ENCODE measurements around the gene DIP2A. TPM values are rescaled to one million over a fixed set of nuclear protein-coding genes. Genes with fewer than 3 reads are reported as not detected.

Gene DIP2A
- polyA plus RNA-seq, 3 donors = 4.6 to 55.4 (median 6.1) TPM

GRCh38 chr21:46489162-46489663, 30.5 kb downstream of the DIP2A start:
- peaks cover 17 to 77% of the 10 kb centered on the region in 2 donors for H3K36me3 ChIP-seq (replicated peaks in 1 of 2; ENCODE audit: control insufficient read depth in 1 of 2, insufficient read depth in 2 of 2, low read length in 2 of 2)
- peaks cover 2% of the 10 kb centered on the region for H3K4me1 Mint-ChIP-seq

GRCh38 chr21:46489800-46490199, 31.1 kb downstream of the DIP2A start:
- no peaks in the 10 kb centered on the region for H3K79me2 ChIP-seq (ENCODE audit: insufficient read depth, low read length)
- H4K20me1 ChIP-seq (ENCODE audit: insufficient read depth, low read length) = no peaks in the 10 kb centered on the region

More at GRCh38 chr21:46489162-46489663, 30.5 kb downstream of the DIP2A start:
- 88% methylated on average over 2 of the region's 6 CpGs for WGBS (ENCODE audit: insufficient coverage)
- Histone ChIP-seq H3K4me3 (replicated peaks in 1 of 3; ENCODE audit: low read depth in 2 of 3, low read length in 3 of 3) (no peak overlapping the region), H3K9ac (ENCODE audit: insufficient read depth, low read length, poor library complexity, severe bottlenecking) (no peak overlapping the region), H3K4me1 (ENCODE audit: control insufficient read depth in 1 of 2, insufficient read depth in 2 of 2, low read length in 2 of 2) (no peaks in the 10 kb centered on the region), H3K27ac (ENCODE audit: low read depth in 1 of 2, low read length in 2 of 2) (no peak overlapping the region), H3K4me2 (replicated peaks; ENCODE audit: extremely low read depth, low read length, poor library complexity, severe bottlenecking) (no peak overlapping the region), H3K9me3 (replicated peaks in 1 of 2; ENCODE audit: control insufficient read depth in 1 of 2, insufficient read depth in 1 of 2, low read length in 2 of 2) (no peaks in the 10 kb centered on the region), H4K20me1 (ENCODE audit: insufficient read depth, low read length) (no peaks in the 10 kb centered on the region), H3K79me2 (ENCODE audit: insufficient read depth, low read length) (no peaks in the 10 kb centered on the region), H3K27me3 (ENCODE audit: control insufficient read depth in 2 of 2, insufficient read depth in 2 of 2, low read length in 2 of 2) (no peaks in the 10 kb centered on the region), H2AFZ (ENCODE audit: insufficient read depth, low read depth, low read length, poor library complexity, severe bottlenecking) (no peak overlapping the region)
- Mint-ChIP-seq H3K27ac (peak overlapping the region in 3 of 7 donors; percentile 19 to 61 (median 58)), H3K27me3 (ENCODE audit: low read depth in 3 of 3) (no peaks in the 10 kb centered on the region), H3K36me3 (peaks cover 59 to 60% of the 10 kb centered on the region in 2 donors), H3K9me3 (peaks cover 0 to 6% (median 0%) of the 10 kb centered on the region in 7 donors), H3K4me3 (no peak overlapping the region)
- intact Hi-C loops (cut with micrococcal nuclease) = no loop called here
- no peak for TF ChIP-seq CTCF (IDR thresholded peaks at IDR 0.05)
- no peak for DNase-seq

More at GRCh38 chr21:46489800-46490199, 31.1 kb downstream of the DIP2A start:
- Histone ChIP-seq H3K27me3 (ENCODE audit: control insufficient read depth in 2 of 2, insufficient read depth in 2 of 2, low read length in 2 of 2) (no peaks in the 10 kb centered on the region), H3K4me1 (ENCODE audit: control insufficient read depth in 1 of 2, insufficient read depth in 2 of 2, low read length in 2 of 2) (no peaks in the 10 kb centered on the region), H3K27ac (ENCODE audit: low read depth in 1 of 2, low read length in 2 of 2) (no peak overlapping the region), H3K9ac (ENCODE audit: insufficient read depth, low read length, poor library complexity, severe bottlenecking) (no peak overlapping the region), H3K36me3 (replicated peaks in 1 of 2; ENCODE audit: control insufficient read depth in 1 of 2, insufficient read depth in 2 of 2, low read length in 2 of 2) (peaks cover 20 to 83% of the 10 kb centered on the region in 2 donors), H3K4me3 (replicated peaks in 1 of 3; ENCODE audit: low read depth in 2 of 3, low read length in 3 of 3) (no peak overlapping the region), H2AFZ (ENCODE audit: insufficient read depth, low read depth, low read length, poor library complexity, severe bottlenecking) (no peak overlapping the region), H3K4me2 (replicated peaks; ENCODE audit: extremely low read depth, low read length, poor library complexity, severe bottlenecking) (no peak overlapping the region), H3K9me3 (replicated peaks in 1 of 2; ENCODE audit: control insufficient read depth in 1 of 2, insufficient read depth in 1 of 2, low read length in 2 of 2) (no peaks in the 10 kb centered on the region)
- DNase-seq = no peak
- Mint-ChIP-seq H3K27ac (peak overlapping the region in 2 of 7 donors; percentile 19 to 58), H3K27me3 (ENCODE audit: low read depth in 3 of 3) (no peaks in the 10 kb centered on the region), H3K36me3 (peaks cover 61 to 65% of the 10 kb centered on the region in 2 donors), H3K4me1 (peaks cover 2% of the 10 kb centered on the region), H3K9me3 (peaks cover 0 to 6% (median 0%) of the 10 kb centered on the region in 7 donors), H3K4me3 (no peak overlapping the region)
- WGBS (ENCODE audit: insufficient coverage) = 97% methylated on average over 6 of the region's 10 CpGs
- no peak for TF ChIP-seq CTCF (IDR thresholded peaks at IDR 0.05)
- intact Hi-C loops (cut with micrococcal nuclease) = no loop called here
